Prostate gland (tissue), 2 donors: ENCODE data around the gene MIOX. TPM values are rescaled to one million over a fixed set of nuclear protein-coding genes. Genes with fewer than 3 reads are reported as not detected.

Experiments
- DNase-seq: peaks from one replicate; pipeline ENCODE4 v3.0.0-alpha.2; 2019; ENCODE audit warnings: low spot score
- H3K27ac ChIP-seq, 2 donors: fragments of 200-600 bp; sonication (generic); 2 replicates each; pipeline ENCODE4 v1.5.1; 2017 to 2019
- H3K27me3 ChIP-seq: fragments of 200-600 bp; sonication (generic); replicated peaks from 2 replicates; pipeline ENCODE4 v1.5.1; 2019; ENCODE audit not compliant: insufficient read depth
- H3K36me3 ChIP-seq, 2 donors: fragments of 200-600 bp; sonication (generic); 1 replicate in 1 of 2; 2 replicates in 1 of 2; pipeline versions ENCODE4 v1.5.1 to v1.8.1; 2017 to 2019
- H3K4me1 ChIP-seq: fragments of 200-600 bp; sonication (generic); replicated peaks from 2 replicates; pipeline ENCODE4 v1.5.1; 2019
- H3K4me3 ChIP-seq, 2 donors: fragments of 200-600 bp; sonication (generic); 2 replicates each; pipeline ENCODE4 v1.5.1; 2017 to 2019
- H3K9me3 ChIP-seq: fragments of 200-600 bp; sonication (generic); 2 replicates; pipeline ENCODE4 v1.5.1; 2017
- CTCF ChIP-seq, 4 experiments: fragments of 200-600 bp in 2 of 4; fragments of 450-650 bp in 2 of 4; sonication (generic) in 2 of 4; IDR thresholded peaks; 1 replicate in 3 of 4; 2 replicates in 1 of 4; pipeline ENCODE4 v1.5.1; 2016 to 2019; ENCODE audit warnings: antibody characterized with exemption in 4 of 4, mild to moderate bottlenecking in 2 of 4, moderate library complexity in 2 of 4
- POLR2A ChIP-seq: fragments of 450-650 bp; IDR thresholded peaks from one replicate; pipeline ENCODE4 v1.6.1; 2016; ENCODE audit warnings: antibody characterized with exemption, mild to moderate bottlenecking
- POLR2AphosphoS5 ChIP-seq: sonication (generic); formaldehyde crosslinking; IDR thresholded peaks from one replicate; pipeline ENCODE4 v1.6.1; 2017; ENCODE audit warnings: antibody characterized with exemption
- WGBS: methylation state at CpG from one replicate; pipeline ENCODE4 v1.1.5; 2018; 5-methylcytosine and 5-hydroxymethylcytosine counted together
- intact Hi-C: fragments of 100-400 bp; cut with DNase I; formaldehyde crosslinking; loops from one replicate; pipeline ENCODE4 v1.14.2; 2022
- total RNA-seq, 2 donors: library from RNA; depleted of rRNA; stranded (reverse); fragments of >200 nt; gene quantifications; one replicate each; pipeline ENCODE4 v1.1.0, GENCODE V29; 2016

The MIOX gene
- total RNA-seq, 2 donors from 2014 or later, result not detected

- WGBS, result 85% methylated on average over 21 of the region's 22 CpGs
- H3K36me3 ChIP-seq, result peaks cover 0 to 8% of the 10 kb centered on the region in 2 donors
- H3K9me3 ChIP-seq, result no peaks in the 10 kb centered on the region
- no peak overlapping the region for H3K27ac ChIP-seq
- intact Hi-C loops, result no loop called here
- TF ChIP-seq POLR2AphosphoS5, result no peak
- TF ChIP-seq CTCF (IDR thresholded peaks at IDR 0.05), result no peak
- TF ChIP-seq POLR2A, result no peak
- H3K4me1 ChIP-seq, result peaks cover 7% of the 10 kb centered on the region
- H3K4me3 ChIP-seq, result no peak overlapping the region
- no peak for DNase-seq
- no peaks in the 10 kb centered on the region for H3K27me3 ChIP-seq
Observed at GRCh38 chr22:50522806-50523438, 36.3 kb downstream of the MIOX start.

DNA sequence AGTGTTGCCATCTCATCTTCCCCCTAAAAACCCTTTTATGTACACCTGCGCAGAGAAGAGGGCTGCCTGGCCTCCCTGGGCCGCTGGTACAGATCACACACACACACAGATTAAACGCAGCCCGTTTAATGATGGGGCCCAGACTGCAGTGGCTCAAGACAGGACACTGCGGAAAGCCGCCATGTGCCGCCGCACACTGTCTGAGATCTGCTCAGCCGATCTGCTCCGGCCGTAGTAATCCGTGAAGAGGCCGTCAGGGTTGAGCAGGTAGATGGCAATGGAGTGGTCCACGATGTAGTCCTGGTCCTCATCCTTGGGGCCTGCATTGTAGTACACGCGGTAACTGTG lies 36.8 kb downstream of the MIOX start:
- intact Hi-C loops, result no loop called here
- 86% methylated on average over 16 of the region's 16 CpGs for WGBS
- TF ChIP-seq POLR2A, result no peak
- no peak for TF ChIP-seq POLR2AphosphoS5
- no peak for TF ChIP-seq CTCF (IDR thresholded peaks at IDR 0.05)

DNA sequence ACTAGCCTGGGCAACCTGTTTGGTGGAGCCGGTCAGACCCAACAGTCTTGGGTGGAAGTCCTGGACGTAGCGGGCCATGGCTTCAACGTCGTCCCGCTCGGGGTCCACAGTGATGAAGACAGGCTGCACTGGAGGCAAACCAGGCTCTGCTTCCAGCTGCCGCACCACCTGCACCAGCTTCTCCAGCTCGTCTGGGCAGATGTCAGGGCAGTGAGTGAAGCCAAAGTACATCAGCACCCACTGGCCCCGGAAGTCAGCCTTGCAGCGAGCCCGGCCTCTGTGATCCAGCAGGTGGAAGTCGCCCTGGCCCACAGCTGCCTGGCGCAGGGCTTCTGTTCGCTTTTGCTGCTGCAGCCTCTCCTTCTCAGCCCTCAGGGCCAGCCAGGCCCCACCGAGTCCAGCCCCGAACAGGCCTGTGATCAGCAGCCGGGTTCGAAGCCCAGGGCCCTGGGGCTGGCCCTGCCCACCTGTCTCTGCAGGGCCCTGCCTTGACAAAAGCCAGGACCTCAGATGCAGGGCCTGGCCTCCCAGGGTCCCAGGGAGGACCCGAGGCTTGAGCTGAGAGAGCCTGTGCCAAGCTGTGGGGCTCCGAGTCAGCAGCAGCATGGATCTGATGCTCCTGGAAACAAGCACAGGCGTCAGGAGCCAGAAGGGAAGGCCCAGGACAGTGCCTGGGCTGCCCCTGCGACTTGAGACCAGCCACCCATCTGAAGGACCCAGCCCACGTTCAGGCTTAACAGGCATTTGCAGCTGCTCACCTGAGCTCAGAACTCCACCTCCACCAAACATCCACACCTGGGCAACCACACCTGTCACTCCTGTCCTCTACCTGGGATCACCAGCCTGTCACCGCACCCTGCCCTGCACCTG lies 37.4 kb downstream of the MIOX start:
- Histone ChIP-seq H3K27me3 (no peaks in the 10 kb centered on the region), H3K4me1 (peaks cover 7% of the 10 kb centered on the region), H3K27ac (no peak overlapping the region), H3K36me3 (peaks cover 0 to 8% of the 10 kb centered on the region in 2 donors), H3K9me3 (no peaks in the 10 kb centered on the region), H3K4me3 (peak overlapping the region in 1 of 2 donors; percentile 82)
- WGBS, result 80% methylated on average over 20 of the region's 25 CpGs
- intact Hi-C loops, result no loop called here
- no peak for DNase-seq
- TF ChIP-seq CTCF (IDR thresholded peaks at IDR 0.05) (no peak), POLR2AphosphoS5 (no peak), POLR2A (no peak)

More for the DNA sequence above, 36.8 kb downstream of the MIOX start:
- DNase-seq, result no peak
- Histone ChIP-seq H3K27ac (no peak overlapping the region), H3K36me3 (peaks cover 0 to 8% of the 10 kb centered on the region in 2 donors), H3K4me1 (peaks cover 7% of the 10 kb centered on the region), H3K4me3 (no peak overlapping the region), H3K9me3 (no peaks in the 10 kb centered on the region), H3K27me3 (no peaks in the 10 kb centered on the region)

DNA sequence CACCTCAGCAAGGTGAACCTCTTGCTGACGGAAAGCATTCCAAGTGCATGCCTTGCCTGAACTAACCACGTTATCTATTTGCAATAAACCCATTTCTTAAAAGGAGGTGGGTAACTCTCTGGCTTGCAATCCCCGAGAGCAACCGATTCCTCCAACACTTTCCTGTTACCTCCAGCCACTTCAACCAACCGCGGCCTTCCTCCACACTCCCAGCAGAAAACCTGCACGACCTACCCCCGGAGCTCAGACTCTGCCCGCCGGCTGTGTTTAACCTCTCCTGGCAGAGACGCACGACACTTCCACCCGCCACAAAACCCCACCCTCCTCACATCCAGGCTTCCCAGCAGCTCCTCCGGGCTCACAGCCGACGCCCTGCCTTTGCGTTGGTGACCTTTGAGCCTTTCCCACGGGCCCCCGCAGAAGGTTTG lies 38.0 kb downstream of the MIOX start:
- Histone ChIP-seq H3K27me3 (no peaks in the 10 kb centered on the region), H3K4me1 (peaks cover 7% of the 10 kb centered on the region), H3K4me3 (peak overlapping the region; percentile 59 to 82), H3K9me3 (no peaks in the 10 kb centered on the region), H3K27ac (peak overlapping the region; percentile 87 to 92), H3K36me3 (peaks cover 0 to 5% of the 10 kb centered on the region in 2 donors)
- WGBS, result 7% methylated on average over 19 of the region's 19 CpGs
- DNase-seq, result no peak
- intact Hi-C loops, result no loop called here
- no peak for TF ChIP-seq CTCF (IDR thresholded peaks at IDR 0.05)
- TF ChIP-seq POLR2AphosphoS5, result no peak
- no peak for TF ChIP-seq POLR2A
